SHP77 treated with DMSO at 0.1 percent for 48 hours (cell line): ENCODE results near the gene ACSF3.
"Not testable (repeated sequence)": the region's sequence is repeated elsewhere in the genome, so short reads cannot be mapped to it uniquely, and the experiment has no call there.

Experiments used
- DNase-seq: peaks from one replicate; lab custom pipeline; 2025; lab: John Stamatoyannopoulos, UW

ACSF3 gene

GRCh38 chr16:89161763-89162713, 68.4 kb downstream of the ACSF3 start:
- DNase-seq = no peak

DNA sequence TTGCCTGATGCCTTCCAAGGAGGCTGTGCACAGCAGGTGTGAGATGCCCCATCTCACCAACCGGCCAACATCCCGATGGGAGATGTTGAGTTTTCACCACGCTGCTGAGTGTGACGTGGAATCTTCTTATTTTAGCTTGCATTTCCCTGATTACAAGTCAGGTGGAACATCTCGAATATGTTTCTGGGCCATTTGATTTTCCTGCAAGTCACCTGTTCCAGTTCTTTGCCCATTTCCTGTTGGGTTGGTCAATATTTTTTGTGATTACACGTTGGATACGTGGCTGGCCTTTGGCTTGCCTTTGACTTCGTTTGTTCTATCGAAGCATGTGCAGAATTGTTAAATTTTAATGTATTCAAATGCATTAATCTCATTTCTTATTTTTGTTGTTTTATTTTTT, 69.6 kb downstream of the ACSF3 start:
- DNase-seq = no peak

GRCh38 chr16:89164436-89164835, 70.8 kb downstream of the ACSF3 start:
- no peak for DNase-seq

DNA sequence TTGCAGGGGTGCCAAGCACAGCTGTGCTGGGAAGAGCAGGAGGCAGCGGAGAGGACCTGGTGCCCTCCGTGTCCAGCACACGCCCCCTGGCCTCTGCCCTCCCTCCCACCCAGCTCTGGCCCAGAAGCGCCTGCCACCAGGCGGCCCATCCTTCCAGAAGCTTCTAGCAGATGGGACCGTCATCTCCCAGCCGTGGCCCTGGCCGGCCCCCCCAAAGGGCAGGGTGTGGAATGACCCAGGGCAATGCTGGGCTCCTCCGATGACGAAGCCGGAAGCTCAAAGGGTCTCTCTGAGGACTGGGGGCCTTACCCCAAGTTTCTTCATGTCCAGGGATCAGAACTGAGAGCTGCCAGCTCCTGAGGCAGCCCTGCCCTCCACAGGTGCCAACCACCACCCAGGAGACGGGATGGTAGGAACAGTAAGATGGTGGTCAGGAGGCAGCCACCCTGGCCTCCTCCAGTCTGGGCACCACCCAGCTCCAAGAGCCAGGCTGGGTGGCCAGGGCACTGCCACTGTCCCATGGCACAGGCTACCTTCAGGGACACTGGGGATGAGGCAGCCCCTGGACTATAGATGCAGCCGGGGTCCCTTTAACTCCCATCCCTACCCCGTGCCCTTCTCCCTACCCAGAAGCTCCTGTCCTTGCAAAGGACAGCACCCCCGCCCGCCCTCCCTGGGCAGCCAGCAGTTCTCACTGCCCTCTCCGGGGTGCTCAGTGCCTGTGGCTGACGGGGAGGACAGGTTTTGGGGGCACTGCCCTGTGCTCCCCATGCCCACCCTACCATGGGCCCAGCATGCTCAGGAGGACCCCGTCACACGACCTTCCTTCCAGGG, 71.4 kb downstream of the ACSF3 start:
- no peak for DNase-seq

DNA sequence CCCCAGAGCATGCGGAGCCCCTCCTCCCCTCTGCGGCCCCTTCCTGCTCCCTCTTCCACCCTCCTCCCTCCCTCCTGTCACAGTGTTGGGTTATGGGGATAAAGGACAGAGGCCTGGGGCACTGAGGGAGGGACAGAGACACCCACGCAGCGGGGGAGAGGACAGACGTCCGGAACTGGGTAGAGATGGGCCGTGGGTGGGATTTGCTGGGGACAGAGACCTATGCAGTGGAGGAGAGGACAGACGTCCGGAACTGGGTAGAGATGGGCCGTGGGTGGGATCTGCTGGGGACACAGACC, 72.0 kb downstream of the ACSF3 start:
- not testable (repeated sequence) for DNase-seq

- DNase-seq = no peak
Observed at GRCh38 chr16:89166696-89167424, 73.2 kb downstream of the ACSF3 start.

DNA sequence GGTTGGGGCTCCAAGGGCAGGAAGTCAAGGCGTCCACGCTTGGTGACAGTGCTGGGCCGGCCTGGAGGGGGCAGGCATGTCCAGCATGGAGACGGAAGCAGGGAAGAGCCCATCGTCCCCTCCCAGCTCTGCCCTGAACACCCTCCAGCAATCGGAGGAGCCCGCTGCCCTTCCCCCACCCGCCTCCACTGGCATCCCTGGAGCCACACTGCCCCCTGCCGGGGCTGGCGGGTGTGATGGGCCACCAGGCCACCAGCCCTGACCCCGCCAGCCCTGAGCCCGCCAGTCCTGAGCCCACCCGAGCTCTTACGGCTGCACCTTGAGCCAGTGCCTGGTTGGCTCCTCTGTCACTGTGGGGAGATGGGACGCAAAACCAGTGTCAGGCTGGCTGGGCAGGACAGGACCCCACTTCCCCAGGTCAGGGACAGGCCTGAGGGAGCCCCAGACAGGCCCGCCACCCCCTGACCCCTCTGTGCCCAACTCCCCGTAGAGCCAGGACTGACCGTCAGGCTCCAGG, 73.8 kb downstream of the ACSF3 start:
- DNase-seq = peak; percentile 27

GRCh38 chr16:89168381-89169189, 74.9 kb downstream of the ACSF3 start:
- DNase-seq = no peak

DNA sequence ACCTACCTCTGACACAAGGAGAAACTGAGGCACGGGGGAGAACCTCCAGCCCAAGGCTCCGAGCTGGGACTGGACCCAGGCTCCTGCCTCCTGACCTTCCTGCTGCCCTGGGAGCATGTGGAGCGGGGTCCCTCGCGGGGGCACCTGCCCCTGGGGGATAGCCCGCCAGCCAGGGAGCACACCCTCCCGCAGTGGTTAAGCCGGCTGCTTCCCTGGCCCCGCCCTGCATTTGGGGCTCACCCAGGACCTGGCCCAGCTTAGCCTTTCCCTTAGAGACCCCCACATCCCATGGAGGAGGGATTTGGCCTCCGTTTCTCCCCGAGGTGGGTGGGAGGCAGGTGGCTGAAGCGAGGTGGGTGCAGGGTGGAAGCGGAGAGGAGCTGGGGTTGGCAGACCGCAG, 76.1 kb downstream of the ACSF3 start:
- DNase-seq = no peak

- DNase-seq = no peak
Observed at GRCh38 chr16:89170346-89171215, 76.9 kb downstream of the ACSF3 start.

DNA sequence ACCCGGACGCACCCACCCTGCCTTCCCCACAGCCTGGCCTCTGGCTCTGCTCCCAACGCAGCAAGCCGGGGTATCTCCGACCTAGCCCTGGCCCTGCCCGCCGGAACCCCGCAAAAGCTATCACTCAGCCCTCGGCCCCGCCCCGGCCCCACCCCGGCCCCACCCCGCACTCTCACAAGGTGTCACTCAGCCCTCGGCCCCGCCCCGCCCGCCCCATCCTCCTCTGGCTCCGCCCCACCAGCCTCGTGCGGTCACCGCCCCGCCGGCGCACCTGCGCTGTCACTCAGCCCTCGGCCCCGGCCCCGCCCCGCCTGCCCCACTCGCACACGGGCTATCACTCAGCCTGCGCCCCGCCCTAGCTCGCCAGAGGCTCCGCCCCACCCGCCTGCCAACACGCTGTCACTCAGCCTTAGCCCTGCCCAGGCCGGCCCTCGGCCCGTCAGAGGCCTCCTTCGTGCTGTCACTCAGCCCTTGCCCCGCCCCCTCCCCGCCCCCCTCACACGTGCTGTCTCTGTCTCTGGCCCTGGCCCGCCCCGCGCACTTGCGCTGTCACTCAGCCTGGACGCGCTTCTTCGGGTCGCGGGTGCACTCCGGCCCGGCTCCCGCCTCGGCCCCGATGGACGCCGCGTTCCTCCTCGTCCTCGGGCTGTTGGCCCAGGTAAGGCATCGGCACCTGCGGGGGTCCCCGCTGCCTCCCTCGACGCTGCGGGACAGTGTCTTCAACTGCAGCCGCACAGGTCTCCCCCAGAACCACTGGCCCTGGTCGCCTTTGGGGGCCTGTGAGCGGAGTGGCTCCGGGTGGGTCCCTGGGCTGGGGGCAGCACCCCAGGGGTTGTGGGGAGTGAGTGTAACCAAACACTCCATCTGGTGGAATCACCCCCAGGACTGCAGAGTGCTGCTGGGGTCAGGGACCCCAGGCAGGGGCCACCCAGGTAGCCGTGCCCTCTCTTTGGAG, 77.8 kb downstream of the ACSF3 start, which contains the start of gene CDH15:
CDH15 (plus strand) TSS at position 533 of the 955 bp plus-strand sequence; CDS start at position 617, 84 bp downstream.
- peak; percentile 83 for DNase-seq

- DNase-seq = no peak
Observed at GRCh38 chr16:89172171-89172527, 78.5 kb downstream of the ACSF3 start.

- DNase-seq = no peak
Observed at GRCh38 chr16:89172528-89173173, 79.0 kb downstream of the ACSF3 start.

- DNase-seq = no peak
Observed at GRCh38 chr16:89173174-89173921, 79.7 kb downstream of the ACSF3 start.

- no peak for DNase-seq
Observed at GRCh38 chr16:89174055-89174827, 80.6 kb downstream of the ACSF3 start.

- no peak for DNase-seq
Observed at GRCh38 chr16:89174877-89175276, 81.2 kb downstream of the ACSF3 start.
